Stimulated activated CD8-positive, alpha-beta memory T cell treated with anti-CD3 and anti-CD28 coated beads, Interleukin-2, amount 100 ng/mL, for 1 hour (primary cell): ENCODE measurements around the gene CLPSL1.
"Not testable (repeated sequence)": the region's sequence is repeated elsewhere in the genome, so short reads cannot be mapped to it uniquely, and the experiment has no call there.

Experiments
- DNase-seq, 2 donors: peaks; one replicate each; pipeline ENCODE4 v3.0.0-alpha.2; 2020; ENCODE audit warnings: low read depth in 2 of 2

The CLPSL1 gene, protein sequence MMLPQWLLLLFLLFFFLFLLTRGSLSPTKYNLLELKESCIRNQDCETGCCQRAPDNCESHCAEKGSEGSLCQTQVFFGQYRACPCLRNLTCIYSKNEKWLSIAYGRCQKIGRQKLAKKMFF

DNA sequence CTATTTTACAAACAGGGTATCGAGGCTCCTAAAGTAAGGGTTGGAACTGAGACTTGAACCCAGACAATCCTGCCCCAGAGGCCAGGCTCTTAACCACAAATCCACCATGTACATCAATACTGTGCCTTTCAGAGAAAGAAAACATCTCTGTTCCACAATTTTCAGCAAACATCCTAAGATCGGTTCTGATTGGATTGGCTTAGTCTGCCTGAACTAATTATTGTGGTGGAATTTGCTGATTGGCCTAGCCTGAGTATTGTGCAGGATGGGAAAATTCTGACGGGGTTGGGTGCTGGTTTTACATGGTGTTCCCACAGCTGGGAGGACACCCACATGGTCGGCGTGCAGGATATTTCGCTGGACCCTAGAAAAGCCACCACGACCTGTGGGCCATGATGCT is at the start of gene CLPSL1:
Gene CLPSL1 (plus strand): TSS at position 301 of the 400 bp plus-strand sequence. CDS start 92 bp downstream, at position 393.
- DNase-seq: no peak

DNA sequence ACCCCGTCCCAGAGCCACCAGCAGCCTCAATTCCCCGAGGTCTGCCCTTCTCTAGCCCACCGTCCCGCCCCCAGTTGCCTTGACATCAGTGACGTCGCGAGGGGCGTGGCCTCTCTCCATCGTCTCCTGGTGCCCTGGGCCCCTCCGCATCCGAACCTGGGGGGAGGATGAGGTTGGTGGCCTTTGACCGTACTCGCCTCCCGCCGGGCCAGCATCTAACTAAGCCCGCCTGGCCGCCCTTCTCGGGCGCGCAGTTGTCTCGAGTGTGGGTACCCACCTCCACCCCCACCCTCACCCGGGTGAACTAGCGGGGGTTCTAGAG is 49.4 kb upstream of the CLPSL1 start:
- peak; percentile 91 for DNase-seq

DNA sequence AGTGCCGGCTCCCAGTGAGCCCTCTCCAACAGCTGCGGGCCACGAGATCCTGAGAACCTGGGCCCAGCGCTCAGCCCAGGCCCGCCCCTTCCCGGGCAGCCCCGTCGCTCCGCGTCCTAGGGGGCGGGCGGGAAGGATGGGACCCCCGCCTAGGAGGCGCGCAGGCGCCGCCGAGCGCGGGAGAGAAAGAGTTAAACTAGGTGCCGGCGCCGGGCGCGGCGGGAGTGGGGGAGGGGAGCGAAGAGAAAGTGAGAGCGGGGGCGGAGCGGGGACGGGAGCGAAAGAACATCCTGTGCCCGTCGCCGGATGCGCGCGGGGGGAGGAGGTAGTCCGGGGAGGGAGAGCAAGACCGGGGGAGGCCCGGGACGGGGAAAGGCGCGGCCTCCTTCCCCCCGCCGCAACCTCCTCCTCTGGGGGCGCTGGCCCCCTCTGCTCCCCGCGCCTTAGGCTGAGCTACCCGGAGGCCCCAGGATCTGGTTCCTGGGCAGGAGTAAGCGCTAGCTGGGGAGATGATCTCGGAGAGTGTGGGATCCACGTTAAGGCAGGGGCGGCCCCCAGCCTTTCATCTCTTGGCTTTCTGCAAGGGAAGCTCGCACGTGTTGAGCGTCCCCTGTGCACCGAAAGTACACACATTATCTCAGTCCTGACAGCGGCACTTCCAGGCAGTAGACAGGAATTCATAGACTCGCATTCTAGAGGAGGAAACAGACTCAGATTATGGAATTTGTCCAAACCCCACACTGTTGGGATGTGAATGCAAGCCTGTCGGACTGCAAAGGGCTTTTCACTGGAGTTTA is 48.9 kb upstream of the CLPSL1 start:
- DNase-seq: peak; percentile 81 to 90

DNA sequence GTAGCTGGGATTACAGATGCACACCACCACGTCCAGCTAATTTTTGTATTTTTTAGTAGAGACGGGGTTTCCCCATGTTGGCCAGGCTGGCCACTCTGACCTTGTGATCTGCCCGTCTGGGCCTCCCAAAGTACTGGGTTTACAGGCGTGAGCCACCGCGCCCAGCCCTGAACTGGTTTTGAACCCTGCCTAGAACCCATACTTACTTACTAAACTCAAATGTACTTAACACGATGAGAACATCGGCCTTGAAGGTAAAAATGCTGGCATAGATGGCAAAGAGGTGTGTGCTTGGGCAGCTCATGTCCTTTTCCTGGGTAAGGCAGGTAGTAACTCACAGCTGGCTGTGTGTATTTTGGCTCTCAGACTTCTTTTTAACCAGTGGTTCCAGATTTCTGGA is 47.2 kb upstream of the CLPSL1 start:
- DNase-seq: no peak

DNA sequence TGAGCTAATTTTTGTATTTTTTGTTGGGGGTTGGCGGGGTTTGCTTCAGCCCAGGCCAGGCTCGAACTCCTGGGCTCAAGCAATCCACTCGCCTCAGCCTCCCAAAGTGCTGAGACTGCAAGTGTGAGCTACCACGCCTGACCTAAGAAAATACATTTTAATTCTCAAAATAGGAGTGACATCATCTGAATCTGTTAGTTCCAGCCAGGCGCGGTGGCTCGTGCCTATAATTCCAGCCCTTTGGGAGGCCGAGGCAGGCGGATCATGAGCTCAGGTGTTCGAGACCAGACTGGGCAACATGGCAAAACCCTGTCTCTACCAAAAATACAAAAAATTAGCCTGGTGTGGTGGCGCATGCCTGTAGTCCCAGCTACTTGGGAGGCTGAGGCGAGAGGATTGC is 46.5 kb upstream of the CLPSL1 start:
- DNase-seq: not testable (repeated sequence)

DNA sequence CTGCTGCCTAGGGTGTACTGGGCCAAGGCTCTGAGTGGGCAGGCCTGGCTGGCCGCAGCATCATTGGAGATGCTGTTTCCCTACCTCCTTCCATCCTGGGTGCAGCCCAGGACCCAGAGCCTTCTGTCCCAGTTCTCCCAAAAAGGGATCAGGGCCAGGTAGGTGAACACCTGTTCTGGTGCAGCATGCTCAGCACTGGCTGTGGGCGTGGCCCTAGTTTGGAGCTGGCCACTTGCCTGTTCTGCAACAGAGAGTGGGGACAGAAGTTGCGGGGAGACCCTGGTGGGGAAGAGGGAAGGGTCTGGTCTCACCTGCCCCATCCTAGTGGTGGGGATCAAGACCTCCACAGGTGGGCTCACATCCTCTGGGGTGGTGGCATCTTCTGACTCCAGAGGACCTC is 45.4 kb upstream of the CLPSL1 start:
- no peak for DNase-seq

DNA sequence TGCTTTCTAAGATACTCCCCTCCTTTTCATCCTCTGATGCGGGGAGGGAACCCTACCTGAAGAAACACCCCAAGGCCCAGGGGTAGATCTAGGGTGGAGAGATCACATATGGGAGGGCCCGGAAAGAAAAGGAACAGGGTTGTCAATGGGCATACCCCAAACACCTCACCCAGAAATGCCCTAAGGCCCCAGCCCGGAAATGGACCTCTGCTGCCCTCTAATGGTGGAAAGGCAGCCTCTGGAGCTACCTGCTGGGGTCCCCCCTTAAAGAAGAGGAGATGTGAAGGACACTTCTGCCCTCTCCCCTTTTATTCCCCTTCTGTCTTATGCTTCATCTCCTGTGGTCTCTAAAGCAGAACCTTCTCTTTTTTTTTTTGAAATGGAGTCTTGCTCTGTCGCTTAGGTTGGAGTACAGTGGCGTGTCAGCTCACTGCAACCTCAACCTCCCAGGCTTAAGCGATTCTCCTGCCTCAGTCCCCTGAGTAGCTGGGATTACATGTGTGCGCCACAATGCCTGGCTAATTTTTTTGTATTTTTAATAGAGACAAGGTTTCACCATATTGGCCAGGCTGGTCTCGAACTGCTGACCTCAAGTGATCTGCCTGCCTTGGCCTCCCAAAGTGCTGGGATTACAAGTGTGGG is 44.4 kb upstream of the CLPSL1 start:
- DNase-seq: peak; percentile 73 to 78

DNA sequence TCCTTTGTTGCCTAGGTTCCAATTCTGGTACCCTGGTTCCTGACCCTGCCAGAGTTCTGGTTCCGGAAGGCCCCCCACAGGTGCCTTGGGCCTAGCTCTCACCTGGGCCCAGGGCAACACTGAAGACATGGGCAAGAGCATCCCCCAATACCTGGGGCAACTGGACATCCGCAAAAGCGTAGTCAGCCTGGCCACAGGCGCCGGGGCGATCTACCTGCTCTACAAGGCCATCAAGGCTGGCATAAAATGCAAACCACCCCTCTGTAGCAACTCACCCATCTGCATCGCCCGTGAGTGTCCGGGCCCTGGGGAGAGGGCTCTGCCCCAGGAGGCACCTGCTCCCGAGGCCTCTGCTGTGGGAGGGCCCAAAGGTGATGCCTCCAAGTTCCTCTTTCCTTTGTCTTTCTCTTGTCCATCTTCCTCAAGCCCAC is 43.8 kb upstream of the CLPSL1 start, which contains the start of gene ARMC12:
Gene ARMC12 (plus strand): TSS at position 51 of the 431 bp plus-strand sequence. CDS start 77 bp downstream, at position 128.
- DNase-seq: no peak

DNA sequence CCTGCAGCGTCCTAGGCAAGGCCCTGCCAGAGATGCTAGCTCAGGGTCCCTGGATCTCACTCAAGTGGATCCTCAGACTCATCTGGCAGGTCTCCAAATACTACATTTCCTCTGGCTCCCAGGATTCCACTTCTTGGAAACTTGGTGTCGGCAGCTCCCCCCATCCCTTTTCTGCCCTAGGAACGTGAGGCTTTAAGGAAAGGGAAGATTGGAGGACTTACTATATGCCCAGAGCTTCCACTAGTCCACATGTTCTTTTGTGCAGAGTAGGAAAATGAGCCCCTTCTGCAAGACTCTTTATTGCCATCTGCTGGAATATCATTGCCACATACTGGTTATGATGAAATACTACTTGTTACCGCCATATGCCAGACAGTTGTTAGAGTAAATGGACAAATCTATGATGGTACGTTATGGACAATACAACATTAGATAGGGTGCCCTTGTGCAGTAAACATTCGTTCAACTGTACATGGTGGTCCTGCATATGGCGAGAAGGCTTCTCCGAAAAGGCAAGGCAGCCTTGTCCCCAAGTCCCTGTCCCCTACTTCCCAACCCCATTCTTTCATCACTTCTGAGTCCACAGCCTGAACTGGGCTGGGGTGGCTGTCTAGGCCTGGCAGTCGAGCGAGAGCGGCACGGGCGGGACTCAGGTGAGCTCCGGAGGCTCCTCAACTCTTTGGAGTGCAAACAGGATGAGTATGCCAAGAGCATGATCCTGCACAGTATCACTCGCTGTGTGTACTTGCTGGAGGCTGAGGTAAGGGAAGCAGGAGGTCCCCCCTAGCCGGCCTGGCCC is 43.2 kb upstream of the CLPSL1 start:
- DNase-seq: no peak

DNA sequence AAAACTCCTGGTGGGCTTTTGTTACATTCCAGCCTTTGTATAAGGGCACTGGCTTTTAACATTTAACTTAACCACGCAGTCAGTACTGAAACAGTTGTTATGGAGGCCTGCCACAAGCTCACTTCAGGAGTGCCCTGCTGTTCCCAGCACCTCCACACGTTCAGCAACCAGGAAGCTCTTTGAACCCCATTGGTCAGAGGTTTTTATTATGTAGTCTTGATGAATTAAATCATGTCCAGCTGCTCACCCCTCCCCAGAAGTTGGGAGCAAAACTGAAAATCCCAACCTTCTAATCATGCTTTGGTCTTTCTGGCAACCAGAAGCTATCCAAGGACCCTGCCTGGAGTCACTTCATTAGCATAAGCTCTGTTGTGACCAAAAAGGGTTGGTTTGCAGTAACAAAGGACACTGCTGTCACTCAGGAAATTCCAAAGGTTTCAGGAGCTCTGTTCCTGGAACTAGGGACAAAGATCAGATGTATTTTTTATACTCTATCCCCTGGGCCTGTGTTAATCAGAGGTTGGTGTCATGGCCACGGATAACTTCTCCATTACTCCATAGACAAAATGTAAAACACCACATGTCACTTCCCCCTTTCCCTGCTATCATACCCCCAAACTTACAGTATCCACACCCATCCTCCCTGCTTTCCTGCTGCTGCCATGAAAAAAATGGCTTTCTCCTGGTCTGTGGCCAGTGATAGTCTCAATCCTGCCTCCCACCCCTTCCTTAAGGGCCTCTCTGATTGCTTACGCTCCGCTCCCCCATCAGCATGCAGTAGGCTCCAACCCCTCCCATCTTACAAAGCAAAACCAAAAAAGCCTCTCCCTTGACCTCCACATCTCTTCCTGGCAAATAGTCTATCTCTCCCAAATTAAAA is 40.9 kb upstream of the CLPSL1 start:
- DNase-seq: no peak

DNA sequence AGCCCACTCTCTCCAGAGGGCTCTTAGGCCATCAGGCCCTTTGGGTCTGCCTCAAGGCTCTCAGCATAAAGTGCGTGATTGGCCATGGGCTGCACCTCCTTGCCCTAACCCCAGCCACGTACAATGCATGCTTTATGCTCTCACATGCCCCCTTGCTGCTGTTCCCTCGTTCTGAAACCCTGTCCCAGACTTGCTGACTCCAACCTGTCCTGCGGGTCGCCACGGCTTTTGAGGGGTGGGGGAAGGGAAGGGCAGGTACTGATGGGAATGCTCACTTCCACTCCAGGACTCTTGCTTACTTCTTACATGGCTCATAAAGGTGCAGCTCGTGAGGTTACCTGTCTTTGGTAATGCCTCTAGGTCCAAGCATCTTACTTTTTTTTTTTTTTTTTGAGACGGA is 38.0 kb upstream of the CLPSL1 start:
- no peak for DNase-seq

DNA sequence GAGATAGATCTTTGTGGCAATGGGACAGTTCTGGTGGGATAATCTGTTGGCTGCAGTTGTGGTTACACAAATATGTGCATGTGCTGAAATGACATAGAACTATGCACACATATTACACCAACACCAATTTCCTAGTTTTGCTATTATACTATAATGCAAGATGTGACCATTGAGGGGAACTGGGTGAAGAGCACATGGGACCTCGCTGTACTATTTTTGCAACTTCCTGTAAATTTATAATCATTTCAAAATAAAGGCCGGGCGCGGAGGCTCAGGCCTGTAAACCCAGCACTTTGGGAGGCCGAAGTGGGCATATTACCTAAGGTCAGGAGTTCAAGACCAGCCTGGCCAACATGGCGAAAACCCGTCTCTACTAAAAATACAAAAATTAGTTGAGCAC is 35.3 kb upstream of the CLPSL1 start:
- no peak for DNase-seq

DNA sequence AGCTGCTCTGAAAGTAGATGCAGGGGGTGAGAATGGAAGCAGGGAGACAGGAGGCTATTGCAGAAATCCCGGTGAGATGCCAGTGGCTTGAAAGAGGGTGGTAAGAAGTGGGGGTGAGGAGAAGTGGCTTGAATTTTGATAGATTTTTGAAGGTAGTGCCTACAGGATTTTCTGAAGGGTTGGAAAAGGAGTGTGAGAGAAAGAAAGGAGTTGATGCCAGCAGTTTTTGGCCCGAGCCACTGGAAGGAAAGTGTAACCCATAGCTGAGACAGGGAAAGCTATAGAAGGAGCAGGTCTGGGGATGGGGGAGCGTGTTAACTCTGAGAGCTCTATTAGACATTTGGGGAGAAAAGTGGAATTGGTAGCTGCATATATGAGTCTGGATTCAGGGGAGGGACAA is 34.3 kb upstream of the CLPSL1 start:
- no peak for DNase-seq

DNA sequence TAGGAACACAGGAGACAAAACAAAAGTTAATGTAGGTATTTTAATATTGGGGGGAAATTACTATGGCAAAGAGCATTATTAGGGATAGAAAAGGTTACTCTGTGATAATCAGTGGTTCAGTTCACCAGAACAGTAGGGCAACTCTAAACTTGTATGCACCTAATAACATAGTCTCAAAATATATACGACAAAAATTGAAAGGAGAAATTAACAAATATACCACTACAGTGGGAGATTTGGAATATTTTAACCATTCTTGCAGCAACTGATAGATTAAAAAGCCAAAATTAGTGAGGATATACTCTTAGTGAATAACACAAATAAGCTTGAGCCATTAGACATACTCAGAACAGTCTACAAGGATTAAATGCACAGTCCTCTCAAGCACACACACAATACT is 32.9 kb upstream of the CLPSL1 start:
- DNase-seq: no peak

DNA sequence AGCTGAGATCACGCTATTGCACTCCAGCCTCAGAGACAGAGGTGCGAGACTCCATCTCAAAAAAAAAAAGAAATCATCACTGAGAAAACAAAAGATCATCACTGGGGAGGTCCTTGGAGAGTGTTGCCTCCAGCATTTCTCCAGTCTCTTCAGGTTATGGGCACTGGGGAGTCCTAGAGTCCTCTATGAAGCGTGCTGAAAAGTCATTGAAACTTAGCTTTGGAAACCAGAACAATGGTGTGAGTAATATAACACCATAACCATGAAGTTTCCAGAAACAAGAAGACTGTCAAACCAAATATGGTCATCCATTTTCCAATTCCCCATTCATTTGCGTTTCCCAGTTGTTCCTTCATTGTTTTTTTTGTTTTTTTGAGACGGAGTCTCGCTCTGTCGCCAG is 30.3 kb upstream of the CLPSL1 start:
- DNase-seq: no peak

DNA sequence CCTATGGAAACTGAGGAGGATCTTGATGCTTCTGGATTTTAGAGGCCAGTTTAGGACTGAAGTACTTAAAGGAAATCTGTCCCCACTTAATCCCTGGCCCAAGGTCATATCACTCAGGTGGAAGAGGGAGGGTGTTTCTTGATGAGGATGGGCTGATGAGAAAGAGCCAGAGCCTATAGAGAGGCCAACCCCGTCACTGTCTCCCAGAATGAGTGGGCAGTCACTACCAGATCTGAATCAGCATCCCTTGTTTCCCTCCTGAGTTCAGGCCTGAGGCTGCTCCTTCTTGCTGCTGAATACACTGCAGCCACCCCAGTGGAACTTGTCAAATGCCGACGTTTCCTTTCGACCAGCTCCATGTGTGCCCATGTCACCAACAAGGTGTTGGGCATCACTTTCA is 29.2 kb upstream of the CLPSL1 start:
- no peak for DNase-seq

DNA sequence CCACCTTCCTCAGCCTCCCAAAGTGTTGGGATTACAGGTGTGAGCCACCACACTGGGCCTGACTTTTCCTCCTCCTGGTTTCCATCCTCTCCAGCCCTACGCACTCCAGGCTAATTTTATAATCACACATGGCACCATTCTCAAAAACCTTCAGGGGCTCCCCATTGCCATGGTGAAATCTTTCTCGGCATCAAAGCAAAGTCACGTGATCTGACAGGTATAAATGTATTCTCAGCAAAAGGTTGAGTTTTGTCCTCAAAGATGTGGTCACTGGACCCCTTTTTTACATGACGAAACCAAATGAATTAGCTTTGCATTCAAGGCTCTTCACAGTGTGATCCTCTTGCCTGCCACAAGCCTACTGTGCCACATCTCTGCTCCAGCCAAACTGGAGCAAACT is 28.5 kb upstream of the CLPSL1 start:
- DNase-seq: no peak

DNA sequence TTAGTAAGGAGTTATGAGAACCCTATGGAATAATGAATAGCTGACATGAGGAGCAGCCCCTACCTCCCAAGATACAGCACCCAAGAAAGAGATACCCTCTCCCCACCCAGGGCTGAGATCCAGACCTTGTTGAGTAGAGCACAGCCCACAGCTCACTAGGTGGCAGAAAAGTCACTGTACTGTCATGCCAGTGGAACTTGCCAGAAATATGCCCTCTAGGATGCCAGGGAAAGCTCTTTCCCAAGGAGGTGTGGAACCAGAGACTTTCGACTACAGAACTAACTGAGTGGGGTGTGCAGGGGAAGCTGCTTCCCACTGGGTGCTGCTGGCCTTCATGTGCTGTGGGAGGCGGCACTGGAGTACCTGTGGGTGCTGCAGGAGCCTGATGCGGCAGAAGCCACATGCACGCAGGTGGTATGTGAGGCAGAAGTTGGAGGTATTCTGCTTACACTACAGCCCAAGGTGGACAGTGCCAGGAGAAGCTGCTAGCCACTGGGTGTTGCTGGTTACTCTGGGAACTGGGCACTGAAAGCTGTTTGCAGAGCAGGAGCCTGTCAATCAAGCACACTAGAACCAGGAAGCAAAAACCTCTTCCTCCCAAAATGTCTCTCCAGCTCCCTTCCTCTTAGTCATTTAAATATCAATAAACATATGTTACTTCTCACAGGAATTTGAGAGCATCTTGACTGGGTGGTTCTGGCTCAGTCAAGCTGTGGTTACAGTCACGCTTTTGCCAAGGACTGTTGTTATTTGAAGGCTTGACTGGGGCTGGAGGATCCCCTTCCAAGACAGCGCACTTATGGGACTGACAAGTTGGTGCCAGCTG is 26.2 kb upstream of the CLPSL1 start:
- DNase-seq: no peak

DNA sequence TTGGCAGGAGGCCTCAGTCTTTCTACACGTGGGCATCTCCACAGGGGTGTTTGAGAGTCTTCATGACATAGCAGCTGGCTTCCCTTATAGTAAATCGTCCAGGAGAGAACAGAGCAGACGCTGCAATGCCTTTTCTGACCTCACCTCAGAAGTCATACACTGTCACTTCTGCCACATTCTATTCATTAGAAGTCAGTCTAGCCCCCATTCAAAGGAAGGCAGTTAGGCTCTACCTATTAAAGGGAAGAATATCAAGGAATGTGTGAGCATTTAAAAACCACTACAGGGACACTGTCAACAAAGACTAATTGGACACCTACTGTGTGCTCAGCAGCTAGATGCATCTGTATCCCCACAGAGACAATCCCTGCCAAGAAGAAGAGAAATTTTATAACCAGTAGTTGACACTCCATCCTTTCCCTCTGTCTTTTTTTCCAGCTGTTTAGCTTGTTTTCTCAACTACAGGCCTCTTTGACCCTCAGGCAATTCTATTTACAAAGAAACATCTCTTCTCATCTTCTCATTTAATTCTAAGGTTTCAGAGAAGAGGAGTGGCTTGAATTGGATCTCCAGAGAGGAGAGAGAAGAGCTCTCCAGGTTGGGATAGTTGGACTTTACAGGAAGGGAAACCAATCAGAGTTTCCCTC is 25.4 kb upstream of the CLPSL1 start:
- no peak for DNase-seq
